Chondrocyte (in vitro differentiated cells): ENCODE data around the gene NCOA3. TPM values are rescaled to one million over a fixed set of nuclear protein-coding genes. Genes with fewer than 3 reads are reported as not detected.
"Not testable (repeated sequence)": the region's sequence is repeated elsewhere in the genome, so short reads cannot be mapped to it uniquely, and the experiment has no call there.

ENCODE experiments used
- DNase-seq: peaks from one replicate; pipeline ENCODE4 v3.0.0; 2021; ENCODE audit warnings: mixed read lengths, low spot score
- H3K27ac Mint-ChIP-seq: one replicate; pipeline ENCODE4 v1.8.0; 2021; ENCODE audit warnings: mild to moderate bottlenecking, moderate library complexity, mixed read lengths; ENCODE audit not compliant: unreplicated experiment
- H3K27me3 Mint-ChIP-seq: 2 replicates; pipeline ENCODE4 v1.8.0; 2021; ENCODE audit warnings: low read depth, mixed read lengths
- H3K36me3 Mint-ChIP-seq: 2 replicates; pipeline ENCODE4 v1.8.0; 2021; ENCODE audit warnings: low read depth, mixed read lengths
- H3K4me1 Mint-ChIP-seq: 2 replicates; pipeline ENCODE4 v1.8.0; 2021; ENCODE audit warnings: low read depth, mild to moderate bottlenecking, mixed read lengths
- H3K4me3 Mint-ChIP-seq: one replicate; pipeline ENCODE4 v1.8.0; 2021; ENCODE audit warnings: mild to moderate bottlenecking, moderate library complexity, mixed read lengths; ENCODE audit not compliant: unreplicated experiment
- H3K9me3 Mint-ChIP-seq: 2 replicates; pipeline ENCODE4 v1.8.0; 2021; ENCODE audit warnings: low read depth, mixed read lengths
- total RNA-seq: library from RNA; stranded (reverse); gene quantifications from 3 replicates; pipeline ENCODE4 v1.2.1, GENCODE V29; 2021
- TF ChIP-seq, protein P1 (sequence below): fragments of 200-600 bp; sonication (generic); IDR thresholded peaks from 2 replicates; pipeline ENCODE4 v1.5.0; 2021; ENCODE audit warnings: antibody characterized with exemption, mild to moderate bottlenecking, moderate library complexity

The NCOA3 gene
- total RNA-seq, 1 donor from 2014 or later: 45.2 TPM

DNA sequence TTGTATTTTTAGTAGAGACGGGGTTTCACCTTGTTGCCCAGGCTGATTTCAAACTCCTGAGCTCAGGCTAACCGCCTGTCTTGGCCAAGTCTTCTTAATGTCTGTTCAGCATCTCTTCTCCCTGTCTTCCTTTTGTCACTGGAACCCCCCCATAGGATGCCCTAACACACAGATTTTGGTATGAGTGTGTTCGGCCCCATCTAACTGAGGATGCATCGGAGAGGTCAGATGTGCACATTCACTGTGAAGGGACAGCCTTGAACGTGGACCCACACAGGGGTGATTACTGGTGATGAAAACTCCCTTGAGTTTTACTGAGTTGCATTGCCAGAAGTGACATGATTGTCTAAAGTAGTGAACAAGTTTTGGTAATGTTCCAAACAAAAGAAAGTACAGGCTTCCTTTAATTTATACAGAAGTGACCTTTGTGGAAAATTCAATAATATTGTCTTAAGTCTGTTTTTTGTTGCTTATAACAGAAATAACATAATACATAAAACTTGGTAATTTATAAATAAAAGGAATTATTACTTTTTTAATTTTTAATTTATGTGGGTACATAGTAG lies 40.5 kb upstream of the NCOA3 start:
- TF ChIP-seq, protein P1, sequence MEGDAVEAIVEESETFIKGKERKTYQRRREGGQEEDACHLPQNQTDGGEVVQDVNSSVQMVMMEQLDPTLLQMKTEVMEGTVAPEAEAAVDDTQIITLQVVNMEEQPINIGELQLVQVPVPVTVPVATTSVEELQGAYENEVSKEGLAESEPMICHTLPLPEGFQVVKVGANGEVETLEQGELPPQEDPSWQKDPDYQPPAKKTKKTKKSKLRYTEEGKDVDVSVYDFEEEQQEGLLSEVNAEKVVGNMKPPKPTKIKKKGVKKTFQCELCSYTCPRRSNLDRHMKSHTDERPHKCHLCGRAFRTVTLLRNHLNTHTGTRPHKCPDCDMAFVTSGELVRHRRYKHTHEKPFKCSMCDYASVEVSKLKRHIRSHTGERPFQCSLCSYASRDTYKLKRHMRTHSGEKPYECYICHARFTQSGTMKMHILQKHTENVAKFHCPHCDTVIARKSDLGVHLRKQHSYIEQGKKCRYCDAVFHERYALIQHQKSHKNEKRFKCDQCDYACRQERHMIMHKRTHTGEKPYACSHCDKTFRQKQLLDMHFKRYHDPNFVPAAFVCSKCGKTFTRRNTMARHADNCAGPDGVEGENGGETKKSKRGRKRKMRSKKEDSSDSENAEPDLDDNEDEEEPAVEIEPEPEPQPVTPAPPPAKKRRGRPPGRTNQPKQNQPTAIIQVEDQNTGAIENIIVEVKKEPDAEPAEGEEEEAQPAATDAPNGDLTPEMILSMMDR: no peak
- peaks cover 48% of the 10 kb centered on the region for H3K4me1 Mint-ChIP-seq
- no peak overlapping the region for H3K4me3 Mint-ChIP-seq
- H3K36me3 Mint-ChIP-seq: no peaks in the 10 kb centered on the region
- H3K27ac Mint-ChIP-seq: no peak overlapping the region
- no peaks in the 10 kb centered on the region for H3K9me3 Mint-ChIP-seq
- H3K27me3 Mint-ChIP-seq: no peaks in the 10 kb centered on the region
- DNase-seq: no peak

DNA sequence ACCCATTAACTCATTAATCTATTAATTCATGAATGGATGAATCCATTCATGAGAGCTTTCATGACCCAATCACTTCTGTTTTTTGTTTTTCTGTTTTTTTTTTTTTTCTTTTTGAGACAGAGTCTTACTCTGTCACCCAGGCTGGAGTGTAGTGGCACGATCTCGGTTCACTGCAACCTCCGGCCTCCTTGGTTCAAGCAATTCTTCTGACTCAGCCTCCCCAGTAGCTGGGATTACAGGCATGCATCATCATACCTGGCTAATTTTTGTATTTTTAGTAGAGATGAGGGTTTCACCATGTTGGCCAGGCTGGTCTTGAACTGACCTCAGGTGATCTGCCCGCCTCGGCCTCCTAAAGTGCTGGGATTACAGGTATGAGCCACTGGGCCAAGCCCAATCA lies 39.8 kb upstream of the NCOA3 start:
- not testable (repeated sequence) for H3K27me3 Mint-ChIP-seq, H3K36me3 Mint-ChIP-seq, H3K27ac Mint-ChIP-seq, H3K9me3 Mint-ChIP-seq, DNase-seq, H3K4me3 Mint-ChIP-seq
- H3K4me1 Mint-ChIP-seq: peaks cover 48% of the 10 kb centered on the region

DNA sequence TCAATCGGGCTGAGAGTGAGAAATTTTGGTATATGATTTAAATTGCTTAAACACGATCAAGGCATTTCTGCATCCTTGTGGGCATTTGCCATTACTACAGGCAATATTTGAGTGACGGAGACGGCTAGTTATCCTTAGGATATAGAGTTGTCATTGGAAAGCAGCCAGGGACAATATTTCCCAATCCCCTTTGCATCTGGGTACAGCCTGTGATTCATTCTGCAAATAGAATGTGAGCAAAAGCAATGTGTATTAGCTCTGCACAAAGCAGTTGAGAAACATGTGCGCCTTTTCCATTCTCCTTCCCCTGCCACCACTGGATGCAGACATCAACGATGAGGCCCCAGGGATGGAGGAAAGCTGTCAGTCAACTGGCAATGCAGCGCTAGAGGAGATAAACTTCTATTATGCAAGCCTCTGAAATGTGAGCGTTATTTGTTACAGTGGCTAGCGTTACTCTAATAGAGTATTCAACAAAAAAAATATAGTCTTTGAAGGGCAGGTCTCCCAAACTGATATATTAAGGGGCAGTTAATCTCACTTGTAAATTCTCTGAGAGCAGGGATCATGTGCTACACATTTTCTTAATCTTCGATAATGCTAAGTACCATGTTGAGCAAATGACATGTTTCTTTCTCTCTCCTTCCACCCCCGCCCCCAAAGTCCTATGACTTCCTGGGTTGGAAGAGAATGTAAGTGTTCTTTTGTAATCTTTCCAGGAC lies 37.1 kb upstream of the NCOA3 start:
- Mint-ChIP-seq H3K27me3 (no peaks in the 10 kb centered on the region), H3K9me3 (no peaks in the 10 kb centered on the region), H3K36me3 (no peaks in the 10 kb centered on the region), H3K4me1 (peaks cover 41% of the 10 kb centered on the region), H3K4me3 (peak overlapping the region; percentile 42), H3K27ac (peak overlapping the region; percentile 89)
- DNase-seq: no peak
- TF ChIP-seq, protein P1: peak; percentile 81

DNA sequence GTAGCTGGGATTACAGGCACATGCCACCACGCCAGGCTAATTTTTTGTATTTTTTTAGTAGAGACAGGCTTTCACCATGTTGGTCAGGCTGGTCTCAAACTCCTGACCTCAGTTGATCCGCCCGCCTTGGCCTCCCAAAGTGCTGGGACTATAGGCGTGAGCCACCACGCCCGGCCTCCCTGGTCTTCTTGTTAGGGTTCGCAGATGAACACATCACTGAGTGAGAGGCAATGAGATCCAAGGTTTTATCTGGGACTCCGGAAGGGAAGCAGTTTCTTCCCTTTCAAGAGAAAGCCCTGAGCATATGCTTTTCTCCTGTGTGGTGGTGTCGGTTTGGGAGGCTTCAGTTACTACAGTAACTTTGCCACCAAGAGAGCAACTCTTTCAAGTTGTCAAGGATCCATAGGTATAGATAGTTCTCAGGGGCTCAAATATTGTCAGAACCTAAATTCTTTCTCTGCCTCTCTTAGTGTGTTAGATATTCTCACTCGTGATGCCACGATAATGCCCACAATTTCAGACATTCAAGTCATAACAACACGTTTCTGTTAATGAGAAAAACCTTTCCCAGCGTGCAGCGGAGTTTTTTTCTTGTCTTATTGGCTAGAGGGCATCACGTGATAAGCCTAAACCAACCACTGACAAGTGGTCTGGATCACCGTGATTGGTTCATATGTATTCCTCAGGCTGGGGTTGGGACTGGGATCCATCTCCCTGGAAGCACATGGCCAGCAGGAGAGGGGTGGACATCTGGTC lies 36.2 kb upstream of the NCOA3 start:
- H3K36me3 Mint-ChIP-seq: no peaks in the 10 kb centered on the region
- peaks cover 41% of the 10 kb centered on the region for H3K4me1 Mint-ChIP-seq
- H3K9me3 Mint-ChIP-seq: no peaks in the 10 kb centered on the region
- H3K4me3 Mint-ChIP-seq: peak overlapping the region; percentile 42
- H3K27me3 Mint-ChIP-seq: no peaks in the 10 kb centered on the region
- TF ChIP-seq, protein P1: no peak
- H3K27ac Mint-ChIP-seq: peak overlapping the region; percentile 89
- DNase-seq: no peak

DNA sequence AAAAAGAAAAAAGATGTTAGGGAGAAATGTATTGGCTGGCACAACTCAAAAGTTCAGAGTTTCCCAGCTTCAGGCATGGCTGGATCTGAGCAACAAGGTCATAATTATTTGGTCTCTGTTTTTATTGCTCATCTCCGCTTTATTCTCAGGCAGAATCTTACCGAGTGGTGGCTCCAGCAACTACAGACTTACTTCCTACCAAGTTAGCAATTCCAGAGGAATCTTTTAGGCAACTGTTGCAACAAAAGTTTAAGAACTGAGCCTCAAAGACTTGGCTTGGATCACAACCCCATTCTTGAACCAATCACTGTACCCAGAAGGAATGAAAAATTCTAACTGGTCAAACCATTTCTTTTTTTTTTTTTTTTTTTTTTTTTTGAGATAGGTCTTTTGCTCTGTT lies 35.5 kb upstream of the NCOA3 start:
- Mint-ChIP-seq H3K36me3 (no peaks in the 10 kb centered on the region), H3K27me3 (no peaks in the 10 kb centered on the region), H3K27ac (no peak overlapping the region), H3K4me1 (peaks cover 38% of the 10 kb centered on the region), H3K9me3 (no peaks in the 10 kb centered on the region), H3K4me3 (no peak overlapping the region)
- no peak for DNase-seq
- TF ChIP-seq, protein P1: no peak
